MM.1S (cell line): ENCODE measurements around the gene PRKAG2.

Source experiments
- EZH2 ChIP-seq: fragments of 300-600 bp; sonication (generic); optimal IDR thresholded peaks from 2 replicates; pipeline ENCODE3; 2017; ENCODE audit warnings: low read depth, mild to moderate bottlenecking, antibody characterized with exemption, low read length, mixed read lengths
- EZH2phosphoT487 ChIP-seq: fragments of 300-600 bp; sonication (generic); IDR thresholded peaks from 2 replicates; pipeline ENCODE4 v1.6.1; 2018; ENCODE audit warnings: antibody characterized with exemption, low read length
- TF ChIP-seq, protein P1 (sequence below): fragments of 300-600 bp; sonication (generic); IDR thresholded peaks from 2 replicates; pipeline ENCODE4 v1.5.1; 2016; ENCODE audit warnings: antibody characterized with exemption, low read length, mixed read lengths

DNA sequence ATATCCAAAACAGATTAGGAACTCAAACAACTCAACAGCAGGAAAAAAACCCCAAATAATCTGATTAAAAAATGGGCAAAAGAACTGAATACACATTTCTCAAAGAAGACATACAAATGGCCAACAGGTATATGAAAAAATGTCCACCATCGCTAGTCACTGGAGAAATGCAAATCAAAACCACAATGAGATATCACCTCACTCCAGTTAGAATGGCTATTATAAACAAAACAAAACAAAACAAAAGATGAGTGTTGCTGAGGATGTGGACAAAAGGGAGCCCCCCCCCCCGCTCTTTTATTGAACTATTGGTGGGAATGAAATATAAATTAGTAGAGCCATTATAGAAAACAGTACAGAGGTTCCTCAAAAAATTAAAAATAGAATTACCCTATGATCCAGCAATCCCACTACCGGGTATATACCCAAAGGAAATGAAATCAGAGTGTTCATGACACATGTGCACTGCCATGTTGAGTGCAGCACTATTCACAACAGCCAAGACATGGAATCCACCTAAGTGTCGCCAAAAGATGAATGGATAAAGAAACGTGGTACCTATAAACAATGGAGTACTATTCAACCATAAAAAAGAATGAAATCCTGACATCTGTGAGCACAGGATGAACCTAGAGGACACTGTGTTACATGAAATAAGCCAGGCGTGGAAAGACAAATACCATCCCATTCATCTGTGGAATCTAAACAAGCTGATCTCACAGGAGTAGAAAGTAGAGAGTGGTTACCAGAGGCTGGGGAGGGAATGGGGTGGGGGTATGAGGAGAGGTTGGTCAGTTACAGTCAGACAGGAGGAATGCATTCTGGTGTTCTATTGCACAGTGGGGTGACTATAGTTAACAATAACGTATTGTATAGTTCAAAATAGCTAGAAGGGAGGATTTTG is 279.1 kb downstream of the PRKAG2 start:
- TF ChIP-seq, protein P1, sequence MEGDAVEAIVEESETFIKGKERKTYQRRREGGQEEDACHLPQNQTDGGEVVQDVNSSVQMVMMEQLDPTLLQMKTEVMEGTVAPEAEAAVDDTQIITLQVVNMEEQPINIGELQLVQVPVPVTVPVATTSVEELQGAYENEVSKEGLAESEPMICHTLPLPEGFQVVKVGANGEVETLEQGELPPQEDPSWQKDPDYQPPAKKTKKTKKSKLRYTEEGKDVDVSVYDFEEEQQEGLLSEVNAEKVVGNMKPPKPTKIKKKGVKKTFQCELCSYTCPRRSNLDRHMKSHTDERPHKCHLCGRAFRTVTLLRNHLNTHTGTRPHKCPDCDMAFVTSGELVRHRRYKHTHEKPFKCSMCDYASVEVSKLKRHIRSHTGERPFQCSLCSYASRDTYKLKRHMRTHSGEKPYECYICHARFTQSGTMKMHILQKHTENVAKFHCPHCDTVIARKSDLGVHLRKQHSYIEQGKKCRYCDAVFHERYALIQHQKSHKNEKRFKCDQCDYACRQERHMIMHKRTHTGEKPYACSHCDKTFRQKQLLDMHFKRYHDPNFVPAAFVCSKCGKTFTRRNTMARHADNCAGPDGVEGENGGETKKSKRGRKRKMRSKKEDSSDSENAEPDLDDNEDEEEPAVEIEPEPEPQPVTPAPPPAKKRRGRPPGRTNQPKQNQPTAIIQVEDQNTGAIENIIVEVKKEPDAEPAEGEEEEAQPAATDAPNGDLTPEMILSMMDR: no peak
- TF ChIP-seq EZH2 (no peak), EZH2phosphoT487 (no peak)
